CD4-positive, alpha-beta memory T cell (primary cell): ENCODE measurements around the gene GSPT1. TPM values are rescaled to one million over a fixed set of nuclear protein-coding genes. Genes with fewer than 3 reads are reported as not detected.
A peak's percentile ranks its signal among the peaks of the same experiment; 100 is the strongest.

Experiments used
- CTCF ChIA-PET: fragments of 350-600 bp; sonication (Branson Sonifier 250); formaldehyde crosslinking; loops from one replicate; lab custom pipeline; 2021; ENCODE audit warnings: inconsistent platforms; ENCODE audit not compliant: partially characterized antibody; lab: Charles Lee
- POLR2A ChIA-PET: fragments of 350-600 bp; sonication (Branson Sonifier 250); formaldehyde crosslinking; loops from one replicate; lab custom pipeline; 2021; ENCODE audit not compliant: partially characterized antibody; lab: Charles Lee
- DNase-seq, 5 donors: peaks; one replicate each; pipeline versions ENCODE4 v3.0.0 to v3.0.0-alpha.2; 2020 to 2022; ENCODE audit warnings: mixed read lengths in 1 of 5
- H3K27ac ChIP-seq: one replicate; pipeline ENCODE4 v1.7.0; 2013; ENCODE audit warnings: low read depth, low read length
- H3K27me3 ChIP-seq: 2 replicates; pipeline ENCODE4 v1.7.0; 2013; ENCODE audit warnings: mild to moderate bottlenecking, low read length, moderate library complexity; ENCODE audit not compliant: insufficient read depth
- H3K36me3 ChIP-seq: 2 replicates; pipeline ENCODE4 v1.7.0; 2013; ENCODE audit warnings: mild to moderate bottlenecking, low read length, moderate library complexity; ENCODE audit not compliant: insufficient read depth
- H3K4me1 ChIP-seq: 2 replicates; pipeline ENCODE4 v1.7.0; 2013; ENCODE audit warnings: mild to moderate bottlenecking, low read length, moderate library complexity; ENCODE audit not compliant: insufficient read depth
- H3K4me3 ChIP-seq, 2 donors: one replicate each; pipeline ENCODE4 v1.7.0; 2013; ENCODE audit warnings: low read length in 2 of 2, mild to moderate bottlenecking in 1 of 2
- H3K9me3 ChIP-seq, 2 donors: one replicate each; pipeline ENCODE4 v1.7.0; 2013; ENCODE audit warnings: low read length in 2 of 2, control low read depth in 1 of 2; ENCODE audit not compliant: control insufficient read depth in 1 of 2
- H3K27ac Mint-ChIP-seq, 7 donors: one replicate each; pipeline ENCODE4 v1.8.0; 2020 to 2021; ENCODE audit warnings: mixed read lengths in 7 of 7, mild to moderate bottlenecking in 6 of 7, inconsistent platforms in 3 of 7, moderate library complexity in 3 of 7
- H3K27me3 Mint-ChIP-seq, 2 donors: one replicate each; pipeline ENCODE4 v1.8.0; 2020 to 2021; ENCODE audit warnings: mixed read lengths in 2 of 2
- H3K36me3 Mint-ChIP-seq, 2 donors: one replicate each; pipeline ENCODE4 v1.8.0; 2020 to 2021; ENCODE audit warnings: mixed read lengths in 2 of 2, inconsistent platforms in 1 of 2, mild to moderate bottlenecking in 1 of 2
- H3K4me1 Mint-ChIP-seq, 4 donors: one replicate each; pipeline ENCODE4 v1.8.0; 2020 to 2021; ENCODE audit warnings: mixed read lengths in 4 of 4, mild to moderate bottlenecking in 1 of 4
- H3K4me3 Mint-ChIP-seq, 8 donors: one replicate each; pipeline ENCODE4 v1.8.0; 2020 to 2021; ENCODE audit warnings: mixed read lengths in 8 of 8, mild to moderate bottlenecking in 7 of 8, moderate library complexity in 6 of 8, inconsistent platforms in 3 of 8
- H3K9me3 Mint-ChIP-seq, 8 donors: one replicate each; pipeline ENCODE4 v1.8.0; 2020 to 2021; ENCODE audit warnings: mixed read lengths in 8 of 8, mild to moderate bottlenecking in 5 of 8, inconsistent platforms in 3 of 8, moderate library complexity in 1 of 8
- intact Hi-C: fragments of 100-400 bp; cut with micrococcal nuclease; formaldehyde crosslinking; loops from one replicate; pipeline ENCODE4 v1.15.1; 2023
- polyA plus RNA-seq, 2 donors: library from polyadenylated mRNA; unstranded; fragments of 300-500 nt; fragmentation: Illumina TruSeq; gene quantifications; one replicate each; pipeline ENCODE4 v1.2.3, GENCODE V29; 2021
- total RNA-seq, 2 experiments: library from RNA; stranded (reverse); gene quantifications; one replicate each; pipeline ENCODE4 v1.2.3, GENCODE V29; 2021

GSPT1 gene
- total and polyA plus RNA-seq, 4 experiments from 2014 or later = 89.0 to 106 (median 98.7) TPM

DNA sequence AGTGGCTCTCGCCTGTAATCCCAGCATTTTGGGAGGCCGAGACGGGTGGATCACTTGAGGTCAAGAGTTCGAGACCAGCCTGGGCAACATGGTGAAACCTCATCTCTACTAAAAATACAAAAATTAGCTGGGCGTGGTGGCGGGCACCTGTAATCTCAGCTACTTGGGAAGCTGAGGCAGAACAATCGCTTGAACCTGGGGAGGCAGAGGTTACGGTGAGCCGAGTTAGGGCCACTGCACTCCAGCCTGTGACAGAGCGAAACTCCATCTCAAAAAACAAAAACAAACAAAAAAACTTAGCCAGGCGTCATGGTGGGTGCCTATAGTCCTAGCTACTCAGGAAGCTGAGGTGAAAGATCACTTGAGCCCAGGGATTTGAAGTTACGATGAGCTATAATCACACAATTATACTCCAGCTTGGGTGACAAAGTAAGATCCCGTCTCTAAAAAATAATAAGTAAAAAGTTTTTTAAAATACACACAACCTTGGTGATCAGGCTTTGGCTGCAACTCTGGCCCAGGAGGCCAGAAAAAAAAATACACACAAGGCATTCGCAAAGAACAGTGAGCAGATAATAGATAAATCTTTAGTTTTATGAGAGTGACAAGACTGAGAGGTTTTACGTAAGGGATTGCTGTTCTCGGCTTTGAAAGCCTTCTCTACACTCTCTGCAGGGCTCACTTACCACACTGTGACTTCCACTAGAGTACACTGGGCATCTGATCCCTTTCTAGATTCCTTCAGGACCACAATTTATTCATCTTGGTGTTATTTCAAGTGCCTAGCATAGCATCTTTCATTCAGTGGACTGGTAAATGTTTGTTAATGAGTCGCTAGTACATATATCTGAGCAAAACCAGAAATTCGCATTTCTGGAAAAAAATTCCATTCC, 5.9 kb downstream of the GSPT1 start:
- ChIA-PET CTCF (no interaction called here), POLR2A (no interaction called here)
- Histone ChIP-seq H3K27ac (no peak overlapping the region), H3K9me3 (no peaks in the 10 kb centered on the region), H3K4me3 (no peak overlapping the region), H3K4me1 (peaks cover 74% of the 10 kb centered on the region), H3K27me3 (no peaks in the 10 kb centered on the region), H3K36me3 (peaks cover 5% of the 10 kb centered on the region)
- no peak for DNase-seq
- Mint-ChIP-seq H3K36me3 (peaks cover 23 to 55% of the 10 kb centered on the region in 2 donors), H3K27ac (peak overlapping the region in 2 of 7 donors; percentile 4 to 50), H3K9me3 (no peaks in the 10 kb centered on the region), H3K4me3 (peak overlapping the region in 4 of 8 donors; percentile 2 to 59 (median 30)), H3K27me3 (no peaks in the 10 kb centered on the region), H3K4me1 (peaks cover 46 to 80% (median 66%) of the 10 kb centered on the region in 4 donors)
- intact Hi-C loops = loop anchor here (10.0 kb wide), 1 partner anchor 655 kb away; the partner anchor contains the start of gene SOCS1

DNA sequence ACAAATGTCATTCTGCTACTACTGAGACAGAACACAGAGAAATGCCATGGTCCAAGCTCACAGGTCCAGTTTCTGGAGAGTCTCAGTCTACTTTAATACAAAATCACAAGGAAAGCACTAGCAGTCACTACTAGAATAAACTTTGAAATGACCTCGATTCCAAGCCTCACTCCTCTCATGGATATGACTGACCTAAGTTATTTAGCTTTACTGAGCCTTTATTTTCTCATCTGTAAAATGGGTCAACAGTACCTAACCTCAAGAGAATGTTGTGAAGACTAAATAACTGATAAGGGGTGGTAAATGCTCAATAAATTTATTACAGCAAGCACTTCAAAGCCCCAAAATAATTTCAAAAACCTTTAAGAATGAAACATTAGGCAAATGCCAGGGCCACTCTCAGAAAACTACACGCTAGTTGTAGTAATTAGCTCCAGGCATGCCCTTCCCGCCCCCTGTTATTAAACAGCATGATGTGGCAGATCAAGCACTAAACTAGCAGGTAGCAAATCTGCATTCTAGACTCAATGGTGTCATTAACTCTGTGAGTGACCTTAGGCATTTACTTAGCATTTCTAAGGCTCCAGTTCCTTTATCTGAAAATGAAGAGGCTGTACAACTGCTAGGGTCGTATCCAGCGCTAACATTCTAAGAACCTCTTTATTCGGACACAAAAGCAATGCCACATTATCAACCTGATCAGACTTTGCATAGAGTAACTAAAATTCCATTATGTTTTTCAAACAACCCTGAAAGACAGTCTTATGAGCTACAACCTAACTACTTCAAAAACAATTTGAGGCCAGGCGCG, 8.4 kb downstream of the GSPT1 start:
- H3K9me3 ChIP-seq = no peaks in the 10 kb centered on the region
- ChIA-PET POLR2A (interaction anchor here (2.2 kb wide), 1 partner anchor 9 kb away, joined by 10 read pairs; the partner anchor contains the start of gene GSPT1), CTCF (no interaction called here)
- H3K4me1 ChIP-seq = peaks cover 61% of the 10 kb centered on the region
- H3K27me3 ChIP-seq = no peaks in the 10 kb centered on the region
- Mint-ChIP-seq H3K27me3 (no peaks in the 10 kb centered on the region), H3K36me3 (peaks cover 14 to 43% of the 10 kb centered on the region in 2 donors), H3K4me3 (peak overlapping the region in 3 of 8 donors; percentile 26 to 46 (median 31)), H3K9me3 (no peaks in the 10 kb centered on the region), H3K27ac (peak overlapping the region in 2 of 7 donors; percentile 25 to 62), H3K4me1 (peaks cover 40 to 80% (median 59%) of the 10 kb centered on the region in 4 donors)
- intact Hi-C loops = no loop called here
- no peak overlapping the region for H3K27ac ChIP-seq
- no peak overlapping the region for H3K4me3 ChIP-seq
- no peak for DNase-seq
- peaks cover 5% of the 10 kb centered on the region for H3K36me3 ChIP-seq

DNA sequence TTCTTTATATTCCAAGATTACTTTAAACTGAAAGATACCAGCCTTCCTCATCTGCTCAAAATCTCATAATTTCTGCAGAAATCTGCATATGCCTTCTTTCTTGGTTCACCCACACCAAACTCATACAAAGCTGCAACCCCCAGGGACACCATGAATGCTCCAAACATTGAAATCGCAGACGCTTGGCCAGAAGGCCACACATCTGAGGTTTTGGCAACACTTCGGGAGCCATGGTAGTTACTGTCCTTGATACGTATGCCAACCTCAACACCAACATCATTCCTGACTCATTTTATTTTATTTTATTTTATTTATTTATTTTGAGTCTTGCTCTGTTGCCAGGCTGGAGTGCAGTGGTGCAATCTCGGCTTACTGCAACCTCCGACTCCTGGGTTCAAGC, 11.8 kb downstream of the GSPT1 start:
- H3K36me3 Mint-ChIP-seq = peaks cover 14 to 36% of the 10 kb centered on the region in 2 donors
- Histone ChIP-seq H3K27me3 (no peaks in the 10 kb centered on the region), H3K27ac (no peak overlapping the region), H3K9me3 (no peaks in the 10 kb centered on the region), H3K36me3 (peaks cover 5% of the 10 kb centered on the region), H3K4me1 (peaks cover 58% of the 10 kb centered on the region), H3K4me3 (no peak overlapping the region)
- ChIA-PET POLR2A (no interaction called here), CTCF (no interaction called here)
- no peak overlapping the region for H3K4me3 Mint-ChIP-seq
- no peak for DNase-seq
- H3K9me3 Mint-ChIP-seq = no peaks in the 10 kb centered on the region
- peaks cover 36 to 75% (median 60%) of the 10 kb centered on the region in 4 donors for H3K4me1 Mint-ChIP-seq
- intact Hi-C loops = no loop called here
- H3K27ac Mint-ChIP-seq = peak overlapping the region in 3 of 7 donors; percentile 18 to 36 (median 18)
- no peaks in the 10 kb centered on the region for H3K27me3 Mint-ChIP-seq

DNA sequence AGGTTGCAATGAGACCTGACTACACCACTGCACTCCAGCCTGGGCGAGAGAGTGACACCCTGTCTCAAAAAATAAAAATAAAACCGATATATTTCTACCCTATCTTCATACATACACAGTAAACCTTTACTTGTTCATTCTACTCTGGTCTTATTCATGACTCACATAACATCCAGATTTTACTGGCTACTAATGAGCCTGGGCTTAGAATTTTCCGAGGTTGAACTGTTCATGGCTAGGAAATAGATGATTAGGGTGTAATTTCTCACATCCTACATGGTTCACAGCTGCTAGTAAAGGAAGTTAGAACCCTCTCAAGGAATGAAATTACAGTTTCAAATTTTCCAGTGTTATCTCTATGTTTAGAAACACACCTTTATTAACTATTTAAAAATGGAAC, 14.7 kb downstream of the GSPT1 start:
- DNase-seq = no peak
- Mint-ChIP-seq H3K36me3 (peaks cover 13 to 37% of the 10 kb centered on the region in 2 donors), H3K27me3 (no peaks in the 10 kb centered on the region), H3K9me3 (no peaks in the 10 kb centered on the region), H3K4me3 (peak overlapping the region in 2 of 8 donors; percentile 14 to 43), H3K4me1 (peaks cover 33 to 65% (median 53%) of the 10 kb centered on the region in 4 donors), H3K27ac (peak overlapping the region in 4 of 7 donors; percentile 55 to 72 (median 65))
- POLR2A ChIA-PET = interaction anchor here (1.9 to 2.3 kb wide), 2 partner anchors 13 to 15 kb away, joined by 6 to 7 read pairs; partner anchors contain the start of gene GSPT1
- intact Hi-C loops = loop anchor here (2.0 kb wide), 1 partner anchor 14 kb away; the partner anchor contains the start of gene GSPT1
- peaks cover 39% of the 10 kb centered on the region for H3K4me1 ChIP-seq
- no peaks in the 10 kb centered on the region for H3K9me3 ChIP-seq
- H3K36me3 ChIP-seq = peaks cover 12% of the 10 kb centered on the region
- CTCF ChIA-PET = no interaction called here
- no peak overlapping the region for H3K27ac ChIP-seq
- H3K4me3 ChIP-seq = no peak overlapping the region
- no peaks in the 10 kb centered on the region for H3K27me3 ChIP-seq

DNA sequence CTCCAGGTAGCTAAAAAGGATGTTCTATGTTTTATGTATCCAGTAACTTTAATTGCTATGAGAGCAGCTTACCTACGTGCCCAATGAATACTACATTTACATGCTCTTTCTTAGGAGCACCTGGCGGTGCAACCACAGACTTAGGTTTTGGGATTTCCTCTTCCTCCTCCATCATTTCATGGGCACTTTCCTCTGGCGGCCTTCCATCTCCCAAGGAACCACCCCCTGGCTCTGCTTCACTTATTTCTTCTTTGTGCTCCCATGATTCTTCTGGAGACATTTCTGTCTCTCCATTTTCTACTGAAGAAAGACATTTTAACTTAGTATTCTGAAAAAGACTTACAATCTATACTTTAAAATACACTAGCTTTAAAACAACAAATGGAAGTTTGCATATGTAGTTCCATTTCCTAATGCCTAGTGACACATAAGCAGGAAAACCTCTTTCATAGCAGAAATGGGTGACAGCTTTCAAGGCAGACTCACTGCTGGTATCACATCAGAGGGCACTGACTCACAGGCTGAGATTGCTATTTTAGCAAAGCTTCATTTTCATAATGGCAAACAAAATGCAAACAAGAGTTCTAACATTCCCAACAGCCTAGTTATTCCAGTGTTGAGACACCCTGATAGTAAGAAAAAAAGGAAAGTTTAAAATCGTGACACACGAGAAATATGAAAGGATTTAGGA, 19.1 kb downstream of the GSPT1 start:
- CTCF ChIA-PET = interaction anchor here (1.9 kb wide), 1 partner anchor 171 kb away, joined by 5 read pairs; no protein-coding TSS in a partner anchor
- intact Hi-C loops = no loop called here
- Histone ChIP-seq H3K27me3 (no peaks in the 10 kb centered on the region), H3K4me3 (no peak overlapping the region), H3K4me1 (peaks cover 24% of the 10 kb centered on the region), H3K27ac (no peak overlapping the region), H3K9me3 (no peaks in the 10 kb centered on the region), H3K36me3 (peaks cover 27% of the 10 kb centered on the region)
- POLR2A ChIA-PET = no interaction called here
- H3K9me3 Mint-ChIP-seq = no peaks in the 10 kb centered on the region
- H3K4me3 Mint-ChIP-seq = no peak overlapping the region
- H3K4me1 Mint-ChIP-seq = peaks cover 25 to 43% (median 33%) of the 10 kb centered on the region in 4 donors
- H3K27me3 Mint-ChIP-seq = no peaks in the 10 kb centered on the region
- H3K27ac Mint-ChIP-seq = peak overlapping the region in 3 of 7 donors; percentile 42 to 76 (median 47)
- no peak for DNase-seq
- H3K36me3 Mint-ChIP-seq = peaks cover 22 to 47% of the 10 kb centered on the region in 2 donors

DNA sequence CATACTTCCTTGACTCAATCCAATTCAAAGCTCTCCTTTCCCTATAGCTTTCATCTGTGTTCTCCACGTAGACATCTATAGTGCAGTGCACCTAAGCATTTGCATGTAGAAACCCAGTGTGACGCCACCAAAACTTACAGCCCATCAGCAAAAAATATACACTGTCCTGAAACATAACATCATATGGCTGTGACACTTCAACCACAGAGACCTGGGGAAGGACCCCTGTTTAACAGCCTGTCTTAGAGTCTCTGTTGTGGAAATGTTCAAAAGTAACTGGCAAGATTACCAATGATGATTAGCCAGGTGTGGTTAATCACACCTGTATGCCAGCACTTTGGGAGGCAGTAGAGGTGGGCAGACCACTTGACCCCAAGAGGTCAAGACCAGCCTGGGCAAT, 22.2 kb downstream of the GSPT1 start:
- no peak overlapping the region for H3K4me3 ChIP-seq
- Mint-ChIP-seq H3K27ac (peak overlapping the region in 3 of 7 donors; percentile 13 to 59 (median 14)), H3K36me3 (peaks cover 28 to 50% of the 10 kb centered on the region in 2 donors), H3K4me1 (peaks cover 10 to 15% (median 11%) of the 10 kb centered on the region in 4 donors), H3K27me3 (no peaks in the 10 kb centered on the region), H3K9me3 (no peaks in the 10 kb centered on the region), H3K4me3 (no peak overlapping the region)
- no peak overlapping the region for H3K27ac ChIP-seq
- H3K4me1 ChIP-seq = no peaks in the 10 kb centered on the region
- H3K27me3 ChIP-seq = no peaks in the 10 kb centered on the region
- no peak for DNase-seq
- ChIA-PET POLR2A (no interaction called here), CTCF (no interaction called here)
- peaks cover 39% of the 10 kb centered on the region for H3K36me3 ChIP-seq
- intact Hi-C loops = no loop called here
- H3K9me3 ChIP-seq = no peaks in the 10 kb centered on the region
